CD4-positive, alpha-beta T cell treated with Interleukin-21 for 1 hour (primary cell): ENCODE results near the gene MAPRE2.
"Not testable (repeated sequence)": the region's sequence is repeated elsewhere in the genome, so short reads cannot be mapped to it uniquely, and the experiment has no call there.

Experiments
- DNase-seq: peaks from one replicate; pipeline ENCODE4 v3.0.0-alpha.2; 2020

Gene MAPRE2

DNA sequence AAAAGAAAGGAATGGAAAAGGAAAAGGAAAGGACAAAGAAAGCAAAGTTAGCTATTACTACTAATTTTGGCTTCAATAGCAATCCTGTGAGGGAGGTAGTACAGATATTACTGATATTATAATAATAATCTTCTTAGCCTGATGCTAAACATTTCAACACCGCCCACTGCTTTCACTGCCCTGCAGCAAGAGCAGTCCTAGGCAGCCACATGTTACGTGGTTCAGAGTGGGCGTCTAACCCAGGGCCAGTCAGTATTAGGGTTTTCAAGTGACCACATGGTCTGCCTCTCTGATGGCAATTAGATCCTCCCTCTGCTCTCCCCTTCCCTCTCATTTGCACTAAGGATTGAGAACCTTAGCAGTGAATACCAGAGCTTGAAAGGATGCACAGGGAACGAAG lies 116.0 kb downstream of the MAPRE2 start:
- DNase-seq = no peak

DNA sequence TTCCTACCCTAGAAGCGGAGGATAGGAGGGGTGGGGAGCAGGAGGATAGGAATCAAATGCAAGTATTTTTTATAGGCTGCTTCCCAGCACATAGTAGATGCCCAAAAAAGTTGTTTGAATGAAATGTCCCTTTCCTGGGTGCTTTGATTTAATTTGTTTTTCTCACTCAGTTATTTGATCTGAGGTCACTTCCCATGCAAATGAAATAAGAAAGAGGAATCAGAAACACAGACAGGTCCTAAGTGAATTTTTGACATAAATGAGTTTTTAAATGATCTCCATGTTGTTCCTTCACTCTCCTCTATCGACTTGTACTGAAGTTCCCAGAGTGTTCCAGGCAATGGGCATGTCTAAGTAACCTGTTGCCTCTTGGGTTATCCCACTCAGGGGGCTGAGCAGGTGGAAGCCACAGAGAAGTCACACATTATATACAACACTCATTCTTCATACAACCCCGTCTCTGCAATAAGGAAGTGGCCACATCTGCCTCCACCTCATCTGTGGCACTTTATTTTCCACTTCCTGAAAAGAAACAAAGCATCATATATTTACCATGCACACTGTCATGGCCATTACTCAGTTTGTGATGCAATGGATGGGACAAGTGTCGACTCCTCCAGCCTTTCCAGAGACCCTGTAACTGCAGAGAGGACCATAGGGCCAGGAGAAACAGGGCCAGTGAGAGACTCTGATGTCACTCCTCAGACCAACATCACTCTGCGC lies 117.7 kb downstream of the MAPRE2 start:
- peak; percentile 23 for DNase-seq

- no peak for DNase-seq
Measured at GRCh38 chr18:35159782-35160181, 118.6 kb downstream of the MAPRE2 start.

GRCh38 chr18:35161485-35161884 lies 120.3 kb downstream of the MAPRE2 start:
- no peak for DNase-seq

DNA sequence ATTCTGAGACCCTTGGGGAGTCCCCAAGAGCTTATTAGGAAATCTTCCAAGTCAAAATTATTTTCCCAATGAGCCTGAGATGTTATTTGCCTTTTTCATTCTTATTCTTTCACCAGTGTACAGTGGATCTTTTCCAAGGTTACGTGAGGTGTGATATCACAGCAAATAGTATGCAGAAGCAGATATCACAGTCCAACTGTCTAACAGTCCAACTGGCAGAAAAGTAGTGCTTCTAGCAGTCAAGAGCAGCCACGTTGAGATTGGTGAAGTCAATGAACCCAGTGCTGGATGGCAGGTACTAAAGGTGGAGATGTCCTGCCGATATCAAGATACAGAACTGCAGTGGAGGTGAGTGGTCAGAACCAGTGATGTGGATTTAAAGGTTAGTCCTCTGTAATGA lies 120.7 kb downstream of the MAPRE2 start:
- no peak for DNase-seq

DNA sequence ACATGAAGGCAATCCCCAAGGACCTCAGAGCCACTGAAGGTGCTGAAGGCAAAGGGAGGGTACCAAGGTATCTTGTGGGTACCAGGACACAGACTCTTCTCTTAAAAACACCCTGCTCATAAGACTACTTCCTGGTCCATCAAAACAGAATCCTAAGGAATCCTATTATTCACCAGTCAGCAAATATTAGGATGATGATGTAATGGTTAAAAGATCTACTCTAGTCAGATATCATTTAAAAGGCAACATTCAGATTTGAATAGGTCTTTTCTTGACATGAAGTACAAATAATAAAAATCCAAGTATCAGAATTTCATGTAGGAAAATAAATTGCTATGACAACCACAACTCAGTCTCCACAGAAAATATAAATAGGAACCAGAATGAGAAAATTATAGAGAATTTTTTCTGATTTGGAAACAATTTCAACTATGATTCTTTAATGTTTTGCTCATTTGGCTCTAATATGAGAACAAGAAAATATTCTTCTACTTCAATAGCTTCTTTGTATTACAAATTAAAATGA lies 121.9 kb downstream of the MAPRE2 start:
- no peak for DNase-seq

- no peak for DNase-seq
Measured at GRCh38 chr18:35163721-35164120, 122.5 kb downstream of the MAPRE2 start.

DNA sequence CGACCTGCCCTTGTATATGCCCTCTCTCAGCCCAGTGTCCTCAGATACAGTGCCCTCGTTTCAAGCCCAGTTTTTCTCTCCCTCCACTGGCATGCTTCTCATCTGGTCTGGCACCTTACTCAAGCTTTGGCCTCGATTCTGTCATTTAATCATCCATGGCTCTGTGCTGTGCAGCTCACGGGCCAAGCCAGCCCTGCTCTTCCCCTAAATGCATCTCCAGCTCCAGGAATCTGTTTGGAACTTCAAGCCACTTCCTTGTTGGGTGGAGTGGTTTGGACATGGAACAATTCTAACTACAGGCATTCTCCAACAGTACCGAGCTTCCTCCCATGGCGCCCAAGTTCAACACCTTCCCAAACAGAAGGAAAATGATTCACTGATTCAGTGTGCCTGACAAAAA lies 122.9 kb downstream of the MAPRE2 start:
- no peak for DNase-seq

DNA sequence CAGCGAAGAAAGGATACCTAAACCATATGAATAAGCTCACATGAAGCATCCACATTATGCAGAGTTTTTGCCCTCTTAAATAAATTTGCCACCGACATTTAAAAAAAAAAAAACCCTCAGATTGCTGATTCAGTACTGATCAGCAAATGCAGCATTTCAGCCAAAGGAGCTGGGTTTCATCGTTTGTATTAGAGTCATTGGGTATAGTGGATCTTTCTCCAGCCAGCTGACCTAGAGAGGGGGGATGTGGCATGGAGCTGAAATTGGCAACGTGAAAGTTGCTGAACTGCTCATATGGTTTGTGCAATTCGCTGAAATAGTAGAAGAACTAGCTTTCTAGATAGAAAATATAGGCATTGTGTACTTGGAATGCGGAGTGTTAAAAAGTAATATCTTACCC lies 126.1 kb downstream of the MAPRE2 start:
- no peak for DNase-seq

DNA sequence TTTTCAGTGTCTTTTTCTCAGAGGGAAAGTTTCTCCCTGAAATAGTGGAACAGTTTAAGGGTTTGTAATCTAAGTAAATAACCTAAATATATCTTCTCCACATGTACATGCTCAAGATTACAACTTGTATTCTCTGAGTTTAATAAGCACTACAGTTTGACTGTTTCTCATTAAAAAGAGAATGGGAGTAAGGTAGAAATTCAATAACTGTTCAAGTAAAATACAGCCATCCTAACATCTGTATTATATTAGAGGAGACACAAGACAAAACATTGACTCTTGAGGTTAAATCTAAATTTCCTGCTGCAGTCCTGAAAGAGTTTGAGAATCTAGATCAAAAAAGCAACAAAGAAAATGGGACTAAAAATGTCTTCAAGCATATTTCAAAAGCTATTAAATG lies 126.6 kb downstream of the MAPRE2 start:
- no peak for DNase-seq

- not testable (repeated sequence) for DNase-seq
Measured at GRCh38 chr18:35170323-35170722, 129.1 kb downstream of the MAPRE2 start.

GRCh38 chr18:35171315-35171987 lies 130.2 kb downstream of the MAPRE2 start:
- no peak for DNase-seq

GRCh38 chr18:35172009-35172408 lies 130.8 kb downstream of the MAPRE2 start:
- no peak for DNase-seq

DNA sequence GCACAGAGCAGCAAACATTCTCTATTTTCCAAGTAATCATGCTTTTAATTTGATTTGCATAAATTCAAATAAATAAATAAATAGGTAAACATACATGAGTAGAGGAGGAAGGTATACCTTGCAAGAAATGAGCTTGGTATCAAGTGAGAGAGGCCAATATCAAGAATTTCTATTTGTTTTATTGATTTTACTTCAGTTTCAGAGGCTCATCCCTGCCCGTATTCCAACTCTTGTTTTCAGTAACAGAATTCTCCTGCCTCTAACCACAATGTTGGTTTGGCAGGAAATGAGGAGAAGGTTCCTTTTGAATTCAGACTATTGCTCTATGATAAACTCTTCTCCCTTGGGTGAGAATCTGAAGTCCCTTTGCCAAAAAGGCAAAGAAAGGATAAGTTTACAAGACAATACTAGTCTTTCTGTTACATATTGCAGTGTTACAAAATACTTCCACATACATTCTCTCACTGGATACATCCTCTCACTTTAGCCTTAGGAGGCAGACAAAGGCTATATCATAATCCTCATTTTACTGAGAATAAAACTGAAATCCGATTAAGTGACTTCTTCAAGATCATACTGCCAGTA lies 131.3 kb downstream of the MAPRE2 start:
- no peak for DNase-seq

- no peak for DNase-seq
Measured at GRCh38 chr18:35174093-35174731, 133.0 kb downstream of the MAPRE2 start.

- DNase-seq = no peak
Measured at GRCh38 chr18:35174745-35175144, 133.5 kb downstream of the MAPRE2 start.

- DNase-seq = no peak
Measured at GRCh38 chr18:35176925-35177324, 135.7 kb downstream of the MAPRE2 start.

DNA sequence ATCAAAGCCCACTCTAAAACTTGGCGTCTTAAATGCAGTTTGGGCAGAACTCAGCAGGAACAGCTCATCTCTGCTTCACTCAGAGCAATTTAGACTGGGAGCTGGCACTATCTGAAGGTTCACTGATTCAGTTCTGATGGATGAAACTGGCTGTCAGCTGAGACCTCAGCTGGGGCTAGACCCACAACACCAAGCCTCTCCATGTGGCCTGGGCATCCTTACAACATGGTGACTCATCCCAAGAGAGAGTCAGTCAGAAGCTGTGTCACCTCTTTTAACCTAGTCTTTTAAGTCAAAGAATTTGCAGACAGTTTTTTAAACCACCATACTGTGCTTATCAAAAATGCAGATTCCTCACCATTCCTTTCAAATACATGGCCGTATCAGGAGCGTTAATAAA lies 137.0 kb downstream of the MAPRE2 start:
- no peak for DNase-seq

DNA sequence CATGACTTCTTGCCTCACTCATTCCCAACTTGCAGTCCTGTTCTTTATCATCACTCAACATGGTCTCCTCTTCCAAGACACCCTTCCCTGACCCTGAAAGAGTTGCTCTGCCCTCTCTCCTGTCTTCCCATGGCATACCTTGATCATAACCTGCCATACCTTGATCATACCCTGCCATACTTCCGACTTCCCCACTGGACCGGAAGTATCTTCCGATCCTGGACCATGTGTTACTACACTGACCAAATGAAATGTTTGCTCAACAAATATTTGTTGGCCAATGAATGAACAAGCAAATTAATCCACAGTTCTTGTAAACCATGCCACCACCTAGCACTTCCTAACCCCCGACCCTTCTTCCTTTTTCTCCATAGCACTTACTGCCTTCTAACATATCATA lies 138.7 kb downstream of the MAPRE2 start:
- DNase-seq = no peak

DNA sequence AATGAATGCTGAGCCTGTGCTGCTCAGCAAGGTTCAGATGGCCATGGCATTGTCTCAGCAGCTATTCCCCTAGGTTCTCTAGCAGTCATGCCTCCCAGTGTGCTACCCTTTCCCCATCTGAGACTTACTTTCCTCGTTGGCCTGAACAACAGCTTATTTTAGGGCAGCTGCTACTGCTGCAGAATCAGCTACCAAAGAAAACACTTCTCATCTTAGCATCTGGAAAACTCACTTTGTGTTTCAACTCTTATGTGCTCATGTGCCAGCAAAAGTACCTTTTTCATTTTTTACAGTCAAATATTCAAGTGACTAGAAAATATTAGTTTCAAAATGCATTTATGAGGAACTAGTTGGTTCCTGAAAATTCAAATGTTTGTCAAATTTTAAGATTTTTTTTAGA lies 139.2 kb downstream of the MAPRE2 start:
- no peak for DNase-seq

DNA sequence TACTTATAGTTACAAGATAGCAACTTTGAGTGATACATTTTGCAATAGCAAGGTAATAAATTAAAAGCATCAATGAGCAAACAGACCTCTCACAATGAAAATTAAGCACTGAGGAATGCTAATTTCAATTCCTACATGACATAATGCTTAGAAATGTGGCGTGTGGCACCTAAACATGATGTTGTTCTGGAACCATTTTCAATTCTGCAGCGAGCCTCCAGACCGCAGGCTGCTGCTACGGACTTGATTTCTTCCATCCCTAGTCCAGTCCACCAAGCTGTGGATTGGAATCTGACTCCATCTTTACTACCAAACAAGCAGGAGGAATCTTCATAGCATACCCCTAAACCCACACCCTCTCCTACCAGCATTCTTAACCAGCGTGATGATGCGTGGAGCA lies 140.9 kb downstream of the MAPRE2 start:
- DNase-seq = no peak

DNA sequence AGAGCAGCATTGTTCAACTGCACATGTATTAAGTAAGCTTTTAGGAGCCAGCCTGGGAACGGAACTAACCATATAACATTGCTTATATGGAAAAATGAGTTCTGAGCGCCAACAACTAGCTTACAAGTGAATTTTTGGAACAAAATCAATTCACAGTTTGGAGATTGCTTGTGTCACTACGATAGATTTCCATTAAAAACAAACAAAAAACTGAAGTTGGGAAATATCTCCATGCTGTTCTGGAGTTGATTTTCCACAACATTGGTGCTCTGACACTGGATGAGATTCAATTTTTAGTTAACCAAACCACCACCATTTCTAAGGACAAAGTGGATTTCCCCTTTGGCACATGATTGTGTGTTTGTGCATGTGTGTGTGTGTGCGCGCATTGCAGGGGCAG lies 142.7 kb downstream of the MAPRE2 start:
- no peak for DNase-seq

GRCh38 chr18:35185771-35186170 lies 144.6 kb downstream of the MAPRE2 start:
- DNase-seq = no peak
